Esophagus muscularis mucosa (tissue), 4 donors: ENCODE measurements around the gene NGFR.

Source experiments
- CTCF ChIP-seq, 3 experiments: fragments of 200-600 bp in 2 of 3; fragments of 450-650 bp in 1 of 3; sonication (generic) in 2 of 3; IDR thresholded peaks; one replicate each; pipeline ENCODE4 v1.5.1; 2017 to 2019; ENCODE audit warnings: antibody characterized with exemption in 3 of 3, mild to moderate bottlenecking in 2 of 3, moderate library complexity in 1 of 3
- EP300 ChIP-seq: sonication (generic); formaldehyde crosslinking; IDR thresholded peaks from one replicate; pipeline ENCODE4 v1.6.1; 2017; ENCODE audit warnings: antibody characterized with exemption
- POLR2AphosphoS5 ChIP-seq, 2 donors: sonication (generic); formaldehyde crosslinking; IDR thresholded peaks; one replicate each; pipeline ENCODE4 v1.6.1; 2017; ENCODE audit warnings: antibody characterized with exemption in 2 of 2

- TF ChIP-seq CTCF (IDR thresholded peaks at IDR 0.05) (no peak), POLR2AphosphoS5 (IDR thresholded peaks at IDR 0.05) (no peak), EP300 (no peak)
These were observed 719 bp downstream of the NGFR start for GRCh38 chr17:49495842-49496182.
